Renal cortex interstitium (tissue), 11 donors: ENCODE measurements around the gene SPATS2. TPM values are rescaled to one million over a fixed set of nuclear protein-coding genes. Genes with fewer than 3 reads are reported as not detected.
"Not testable (repeated sequence)": the region's sequence is repeated elsewhere in the genome, so short reads cannot be mapped to it uniquely, and the experiment has no call there.

Source experiments
- DNase-seq, 11 donors: peaks; one replicate each; pipeline ENCODE4 v3.0.0-alpha.2; 2013; ENCODE audit warnings: low read depth in 9 of 11, low spot score in 4 of 11; ENCODE audit errors: extremely low read depth in 1 of 11
- polyA plus RNA-seq, 3 donors: library from polyadenylated mRNA; unstranded; fragments of 120-200 nt; gene quantifications; one replicate each; pipeline ENCODE4 v1.2.1, GENCODE V29; 2013; ENCODE audit not compliant: insufficient read length in 3 of 3

Gene SPATS2
- polyA plus RNA-seq, 3 donors: 51.0 to 63.3 (median 52.7) TPM

GRCh38 chr12:49521389-49521788 is 154.1 kb downstream of the SPATS2 start:
- DNase-seq: no peak

DNA sequence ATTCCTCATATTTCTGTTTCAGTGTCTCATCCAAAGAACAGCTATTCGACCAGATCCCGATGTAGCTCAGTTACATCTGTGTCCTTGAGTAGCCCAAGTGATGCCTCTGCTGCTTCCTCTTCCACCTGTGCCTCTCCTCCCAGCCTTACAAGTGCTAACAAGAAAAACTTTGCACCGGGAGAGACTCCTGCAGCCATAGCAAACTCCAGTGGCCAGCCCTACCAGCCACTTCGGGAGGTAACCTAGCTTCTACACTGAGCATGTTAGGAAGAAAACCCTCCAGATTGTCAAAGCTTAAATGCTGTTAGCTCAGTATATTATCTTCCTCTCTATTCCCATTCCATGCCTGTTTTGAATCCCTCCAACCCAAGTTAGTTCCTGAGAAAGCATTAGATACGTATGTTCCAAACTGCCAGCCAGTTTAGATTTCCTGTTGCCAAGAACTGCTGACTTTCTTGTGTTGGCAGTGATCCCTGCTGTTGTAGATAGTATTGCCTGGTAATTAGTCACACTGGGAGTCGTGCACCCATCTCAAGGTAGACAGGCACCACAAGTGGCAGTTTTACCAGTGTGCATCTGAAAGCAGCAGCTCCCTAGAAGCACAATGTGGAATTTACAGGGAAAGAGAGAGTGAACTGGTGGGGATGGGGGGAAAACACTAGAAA is 157.5 kb downstream of the SPATS2 start:
- no peak for DNase-seq

- DNase-seq: no peak
Observed at GRCh38 chr12:49525942-49526341, 158.7 kb downstream of the SPATS2 start.

GRCh38 chr12:49527361-49528130 is 160.3 kb downstream of the SPATS2 start:
- DNase-seq: peak in 4 of 11 donors; percentile 48 to 66 (median 57)

GRCh38 chr12:49529414-49529813 is 162.2 kb downstream of the SPATS2 start:
- no peak for DNase-seq

- no peak for DNase-seq
Observed at GRCh38 chr12:49531745-49532144, 164.5 kb downstream of the SPATS2 start.

DNA sequence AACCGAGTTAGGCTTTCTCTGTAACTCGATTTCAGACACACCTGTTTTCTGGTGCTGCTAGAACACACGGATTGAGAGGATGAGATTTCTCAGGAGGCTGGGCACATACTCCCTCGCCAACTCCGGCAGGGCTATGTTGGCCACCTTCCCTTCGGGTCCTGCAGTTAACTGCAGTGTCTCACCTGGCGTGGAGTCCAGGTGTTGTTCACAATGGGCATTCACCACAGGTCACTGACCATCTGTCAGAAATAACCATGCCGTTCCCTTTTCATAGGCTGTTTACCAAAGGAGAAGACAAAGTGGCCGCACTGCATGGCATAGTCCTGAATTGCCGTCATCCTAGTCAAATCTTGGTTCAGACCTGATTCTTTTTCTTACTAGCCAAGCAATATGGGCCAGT is 166.1 kb downstream of the SPATS2 start:
- no peak for DNase-seq

- not testable (repeated sequence) for DNase-seq
Observed at GRCh38 chr12:49534122-49534521, 166.9 kb downstream of the SPATS2 start.

GRCh38 chr12:49534731-49535278 is 167.5 kb downstream of the SPATS2 start:
- no peak for DNase-seq

DNA sequence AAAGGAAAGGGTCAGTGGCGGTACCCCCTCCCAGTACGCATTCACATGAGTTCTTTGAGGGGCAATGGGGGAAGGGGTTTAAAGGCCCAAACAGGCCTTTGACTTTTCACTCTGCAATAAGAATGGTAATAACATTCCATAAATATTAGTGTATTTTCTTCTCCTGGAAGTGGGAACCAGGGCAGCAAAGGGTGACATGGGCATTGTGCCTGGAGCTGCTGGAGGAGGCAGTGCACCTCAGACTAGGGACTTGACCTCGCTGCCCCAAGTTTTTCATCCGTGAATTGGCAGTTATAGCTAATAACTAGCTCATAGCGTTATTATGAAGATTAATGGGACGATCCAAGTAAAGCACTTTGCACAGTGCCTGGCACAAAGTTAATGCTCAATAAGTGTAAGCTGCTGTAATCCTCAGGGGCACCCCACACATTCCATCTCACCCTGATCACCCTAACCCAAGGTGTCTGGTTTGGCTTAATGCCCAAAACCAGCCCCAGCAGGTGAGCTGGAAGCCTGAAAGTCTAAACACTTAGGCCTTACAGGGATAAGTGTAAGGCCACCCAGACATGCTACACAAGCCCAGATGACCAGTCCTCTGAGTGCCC is 168.8 kb downstream of the SPATS2 start:
- DNase-seq: no peak

GRCh38 chr12:49536526-49537071 is 169.3 kb downstream of the SPATS2 start:
- DNase-seq: no peak

DNA sequence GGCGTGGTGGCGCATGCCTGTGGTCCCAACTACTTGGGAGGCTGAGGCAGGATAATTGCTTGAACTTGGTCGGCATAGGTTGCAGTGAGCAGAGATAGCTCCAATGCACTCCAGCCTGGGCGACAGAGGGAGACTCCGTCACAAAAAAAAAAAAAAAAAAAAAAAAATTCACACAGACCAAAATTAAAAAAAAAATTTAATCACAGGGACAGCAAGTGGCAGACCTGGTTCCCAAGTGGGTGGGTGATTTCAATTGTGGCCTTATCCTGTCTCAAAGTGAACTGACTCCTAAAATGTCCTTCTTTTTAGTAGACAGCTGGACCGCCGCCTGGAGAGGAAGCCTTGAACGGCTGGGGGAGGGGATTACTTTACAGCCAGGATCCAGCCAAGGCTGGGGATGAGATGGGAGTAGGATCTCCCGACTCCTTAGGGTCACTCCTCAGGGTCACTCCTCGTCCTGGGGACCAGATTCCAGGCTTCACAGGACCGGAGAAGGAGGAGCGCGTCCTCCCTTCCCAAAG is 170.0 kb downstream of the SPATS2 start:
- no peak for DNase-seq

GRCh38 chr12:49537752-49538509 is 170.7 kb downstream of the SPATS2 start:
- DNase-seq: no peak

DNA sequence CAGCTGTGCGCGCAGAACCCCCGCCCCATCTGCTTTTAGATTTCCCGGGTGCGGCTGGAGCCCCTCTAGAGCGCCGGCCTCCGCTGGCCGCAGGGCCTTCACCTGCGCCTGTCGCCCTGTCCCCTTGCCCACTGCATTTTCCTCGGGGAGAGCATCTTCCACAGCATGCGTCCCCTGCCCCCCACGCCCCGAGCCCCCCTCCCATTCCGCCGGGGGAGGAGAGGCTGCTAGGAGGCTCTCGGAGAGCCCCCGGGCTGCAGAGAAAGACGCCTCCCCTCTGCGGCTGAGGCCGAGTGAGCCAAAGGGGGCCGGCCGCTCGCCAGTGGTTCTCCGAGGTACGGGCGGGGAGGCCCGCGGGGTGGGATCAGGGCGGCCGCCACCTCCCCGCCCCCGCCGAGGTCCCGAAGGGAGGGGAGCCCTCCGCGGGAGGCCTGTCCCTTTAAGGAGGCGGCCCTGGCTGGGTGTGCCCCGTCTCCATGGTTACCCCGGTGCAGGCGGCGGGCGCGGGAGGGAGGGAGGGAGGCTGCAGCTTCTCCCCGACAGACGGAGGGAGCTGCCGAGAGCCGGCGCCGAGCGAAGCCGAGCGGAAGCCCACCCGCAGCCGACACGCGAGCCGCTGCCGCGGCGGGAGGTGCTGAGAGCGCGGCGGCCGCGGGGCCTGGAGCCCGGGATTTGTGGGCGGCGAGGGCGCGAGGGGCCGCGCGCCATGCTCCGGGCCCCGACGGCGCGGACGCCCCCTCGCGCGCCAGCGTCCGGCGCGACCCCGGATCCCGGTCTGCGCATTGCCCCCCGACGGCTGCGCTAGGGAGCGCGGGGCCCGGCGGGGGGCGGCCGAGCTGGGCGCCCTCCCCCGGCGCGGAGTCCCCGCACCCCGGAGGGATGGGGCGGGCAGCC is 171.5 kb downstream of the SPATS2 start, which contains the start of gene KCNH3:
Gene KCNH3, plus strand, starts transcription at position 521 of the 894 bp plus-strand sequence. CDS start 387 bp downstream, outside the sequence.
- DNase-seq: peak in 5 of 11 donors; percentile 59 to 73 (median 63)

DNA sequence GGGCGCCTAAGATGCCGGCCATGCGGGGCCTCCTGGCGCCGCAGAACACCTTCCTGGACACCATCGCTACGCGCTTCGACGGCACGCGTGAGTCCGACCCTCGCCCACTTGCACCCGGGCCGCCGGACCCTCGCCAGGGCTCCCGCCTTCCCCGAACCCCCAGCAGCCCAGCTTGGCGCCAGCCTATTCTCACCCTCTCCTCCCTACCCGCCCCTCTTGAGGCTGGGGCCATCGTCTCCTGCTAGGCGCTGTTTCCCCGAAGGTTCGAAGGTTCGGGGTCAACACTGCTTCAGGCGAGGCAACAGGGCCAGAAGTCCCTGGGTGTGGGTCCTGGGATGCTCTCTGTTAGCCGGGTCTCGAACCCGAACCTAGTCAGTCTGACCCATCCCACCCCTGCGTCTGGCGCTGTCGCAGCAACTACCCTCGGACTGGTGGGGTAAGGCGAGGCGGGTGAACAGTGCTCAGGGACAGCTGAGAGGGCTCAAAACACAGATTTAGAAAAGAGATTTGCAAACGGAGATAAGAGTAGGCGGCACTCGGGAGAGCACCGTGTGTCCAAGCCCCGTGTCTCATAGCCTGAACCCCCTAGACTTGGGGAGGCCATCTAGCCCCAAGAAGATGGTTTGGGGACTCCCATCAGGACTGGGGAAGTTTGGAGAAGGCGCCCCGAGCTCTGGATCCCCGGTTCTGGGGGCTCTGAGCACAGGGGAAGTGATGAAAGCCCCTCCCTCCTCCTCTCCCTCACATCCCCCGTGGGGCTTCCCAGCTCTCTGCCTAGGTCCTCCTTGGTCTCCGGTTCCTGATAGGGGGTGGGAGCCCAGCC is 172.4 kb downstream of the SPATS2 start:
- DNase-seq: no peak

DNA sequence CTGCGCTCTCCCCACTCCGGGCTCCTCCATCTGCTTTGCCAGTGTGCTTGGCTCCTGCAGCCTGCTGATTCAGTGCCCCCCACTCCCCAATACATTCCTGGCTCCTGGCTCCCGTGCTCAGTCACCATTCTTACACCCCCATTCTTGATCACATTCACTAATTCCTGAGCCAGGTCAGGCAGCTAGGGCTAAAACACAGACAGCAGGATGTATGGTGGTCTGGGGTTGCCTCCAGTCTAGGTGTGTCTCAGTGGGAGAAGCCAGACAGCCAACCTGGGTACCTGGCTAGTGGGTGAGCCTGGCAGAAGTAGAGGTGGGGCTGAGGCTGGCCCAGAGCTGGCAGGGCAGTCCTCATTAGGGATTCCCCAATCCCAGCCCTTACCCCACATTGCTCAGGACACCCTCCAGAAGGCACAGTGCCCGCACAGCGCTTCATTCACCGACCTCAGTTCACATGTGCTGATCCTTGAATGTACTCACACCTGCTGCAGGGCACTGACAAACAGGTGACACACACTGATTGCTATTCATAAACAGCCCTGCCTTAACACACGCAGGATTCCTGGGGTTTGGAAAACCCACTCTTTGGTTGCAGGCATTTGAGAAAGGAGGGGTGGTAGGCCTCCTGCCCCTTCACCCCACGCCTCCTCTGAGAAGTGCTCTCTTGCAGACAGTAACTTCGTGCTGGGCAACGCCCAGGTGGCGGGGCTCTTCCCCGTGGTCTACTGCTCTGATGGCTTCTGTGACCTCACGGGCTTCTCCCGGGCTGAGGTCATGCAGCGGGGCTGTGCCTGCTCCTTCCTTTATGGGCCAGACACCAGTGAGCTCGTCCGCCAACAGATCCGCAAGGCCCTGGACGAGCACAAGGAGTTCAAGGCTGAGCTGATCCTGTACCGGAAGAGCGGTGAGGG is 173.2 kb downstream of the SPATS2 start:
- DNase-seq: no peak
